AG04449 (cell line): ENCODE measurements around the gene PLXDC1.
A peak's percentile ranks its signal among the peaks of the same experiment; 100 is the strongest.

Experiments used
- CTCF ChIA-PET: fragments of 350-600 bp; formaldehyde crosslinking; extraction: SDS; loops from one replicate; lab custom pipeline; 2021; ENCODE audit warnings: antibody characterized with exemption; lab: Yijun Ruan, JAX
- POLR2A ChIA-PET: fragments of 400-600, 350-600 bp; formaldehyde crosslinking; extraction: SDS; loops from one replicate; lab custom pipeline; 2020; ENCODE audit warnings: antibody characterized with exemption, inconsistent platforms; lab: Yijun Ruan, JAX
- DNase-seq: peaks from one replicate; pipeline ENCODE4 v3.0.0-alpha.2; 2010; ENCODE audit warnings: low read depth, low spot score
- H3K4me3 ChIP-seq: 2 replicates; pipeline ENCODE4 v1.5.1; 2011; ENCODE audit warnings: low read depth, mild to moderate bottlenecking, control low read depth, low read length
- CTCF ChIP-seq: IDR thresholded peaks from one replicate; pipeline ENCODE4 v1.5.1; 2011; ENCODE audit warnings: mild to moderate bottlenecking, moderate library complexity, low read length, control low read depth, inconsistent platforms; ENCODE audit not compliant: insufficient read depth; ENCODE audit errors: missing control alignments

Gene PLXDC1

GRCh38 chr17:39150795-39151149, 665 bp downstream of the PLXDC1 start:
- H3K4me3 ChIP-seq, result peak overlapping the region; percentile 44; the same call in 1 of the 2 replicates
- no peak for TF ChIP-seq CTCF
- ChIA-PET POLR2A (interaction anchor here (1.1 kb wide), 1 partner anchor 49 kb away, joined by 3 read pairs; the partner anchor contains the start of gene RPL19), CTCF (interaction anchor here (0.6 to 8.4 kb wide), 11 partner anchors 14 to 168 kb away, joined by 3 to 382 read pairs (median 5); partner anchors contain the start of gene ARL5C)
- no peak for DNase-seq

DNA sequence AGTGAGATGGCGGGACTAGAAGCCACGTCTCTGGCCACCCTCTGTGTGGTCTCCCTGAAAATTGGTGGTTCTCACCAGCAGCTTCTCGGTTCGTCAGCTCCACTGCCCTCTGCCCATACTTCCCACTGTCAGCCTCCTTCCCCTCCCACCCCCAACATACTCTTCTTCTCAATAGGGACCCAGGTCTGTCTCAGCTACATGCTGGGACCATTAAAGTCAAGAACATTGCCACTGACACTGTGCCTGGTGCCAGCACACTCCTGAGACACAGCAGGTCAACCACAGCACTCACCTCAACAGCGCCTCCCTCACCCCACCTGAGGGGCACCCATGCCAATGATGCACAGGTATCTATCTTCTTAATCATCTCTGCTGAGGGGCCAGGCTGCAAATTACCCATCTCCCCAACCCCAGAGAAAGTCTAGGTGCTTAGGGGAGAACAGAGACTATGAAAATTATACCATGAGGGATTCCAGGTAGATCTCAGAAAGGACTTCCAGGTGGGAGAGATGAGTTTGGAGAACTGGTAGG, 1.3 kb downstream of the PLXDC1 start:
- TF ChIP-seq CTCF, result no peak
- H3K4me3 ChIP-seq, result no peak overlapping the region
- POLR2A ChIA-PET, result interaction anchor here (1.1 kb wide), 1 partner anchor 50 kb away, joined by 3 read pairs; the partner anchor contains the start of gene RPL19
- CTCF ChIA-PET, result interaction anchor here (0.6 to 8.4 kb wide), 4 partner anchors 14 to 168 kb away, joined by 3 to 382 read pairs (median 18); no protein-coding TSS in a partner anchor
- DNase-seq, result no peak

DNA sequence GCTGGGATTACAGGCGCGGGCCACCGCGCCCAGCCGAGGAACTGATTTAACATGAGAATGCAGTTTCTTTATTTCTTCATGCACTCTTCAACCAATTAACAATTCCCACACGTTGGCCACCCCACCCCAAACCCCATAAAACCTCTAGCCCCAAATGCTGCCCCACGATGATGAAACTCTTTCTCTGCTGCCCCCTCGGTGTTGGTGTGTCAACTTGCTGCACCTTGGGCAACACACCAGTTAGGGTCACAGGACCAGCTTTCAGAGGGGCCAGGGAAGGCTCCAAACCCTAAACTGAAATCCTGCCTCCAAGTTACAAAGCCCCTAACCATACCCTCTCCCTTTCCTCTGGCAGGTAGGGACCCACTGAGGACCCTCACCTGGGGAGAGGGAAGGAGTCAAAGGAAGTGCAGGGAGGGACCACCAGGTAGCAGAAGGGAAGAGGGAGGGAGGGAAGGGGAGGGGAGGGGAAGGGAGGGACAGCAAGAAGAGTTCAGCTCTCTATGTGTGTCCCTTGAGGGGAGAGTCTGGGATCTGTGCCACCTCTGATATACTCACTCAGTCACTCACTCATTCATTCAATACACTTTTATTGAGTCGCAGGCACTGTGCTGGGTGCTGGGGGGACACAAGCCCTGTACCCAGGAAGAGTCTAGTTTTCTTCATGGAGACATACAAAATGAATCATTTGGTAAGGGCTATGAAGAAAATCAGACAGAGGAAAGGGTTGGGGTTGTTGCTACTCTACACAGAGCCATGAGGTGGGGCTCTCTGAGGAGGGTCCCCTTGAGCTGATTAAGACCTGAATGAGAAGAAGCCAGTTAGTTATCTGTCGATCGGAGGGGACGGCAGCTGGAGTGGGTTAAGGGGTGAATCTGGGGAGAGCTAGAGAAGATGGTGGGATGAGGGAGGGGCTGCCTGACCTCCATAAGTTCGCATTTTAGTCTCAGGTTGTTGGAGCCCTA, 3.9 kb downstream of the PLXDC1 start:
- H3K4me3 ChIP-seq, result no peak overlapping the region
- no peak for DNase-seq
- TF ChIP-seq CTCF, result no peak
- POLR2A ChIA-PET, result interaction anchor here (0.7 to 1.0 kb wide), 3 partner anchors 68 to 273 kb away, joined by 3 to 4 read pairs (median 3); no protein-coding TSS in a partner anchor
- CTCF ChIA-PET, result interaction anchor here (8.4 kb wide), 1 partner anchor 165 kb away, joined by 382 read pairs; no protein-coding TSS in a partner anchor

- POLR2A ChIA-PET, result no interaction called here
- H3K4me3 ChIP-seq, result no peak overlapping the region
- no peak for TF ChIP-seq CTCF
- DNase-seq, result no peak
- CTCF ChIA-PET, result interaction anchor here (1.1 to 8.4 kb wide), 5 partner anchors 18 to 164 kb away, joined by 3 to 382 read pairs (median 6); no protein-coding TSS in a partner anchor
Measured at GRCh38 chr17:39146273-39146672, 5.2 kb downstream of the PLXDC1 start.

DNA sequence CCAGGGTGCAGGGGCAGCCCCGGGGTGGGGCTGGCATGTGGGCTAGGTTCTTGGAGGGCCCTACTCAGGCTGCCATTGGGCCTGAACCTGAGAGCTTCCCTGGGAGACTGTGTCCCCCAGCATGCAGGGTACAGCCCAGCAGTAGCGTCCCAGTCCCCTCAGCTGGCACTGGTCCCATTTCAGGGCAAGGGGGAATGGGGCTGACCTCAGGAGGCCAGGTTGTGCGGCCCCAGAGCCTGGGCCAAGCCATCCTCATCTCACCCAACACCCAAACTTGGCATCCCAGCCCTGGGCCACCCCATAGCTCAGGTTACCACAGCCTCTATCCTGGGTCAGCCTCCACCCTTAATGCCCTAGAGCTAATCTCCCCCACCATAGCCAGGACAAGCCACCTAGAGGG, 6.3 kb downstream of the PLXDC1 start:
- TF ChIP-seq CTCF, result no peak
- no peak for DNase-seq
- ChIA-PET POLR2A (no interaction called here), CTCF (interaction anchor here (1.1 to 4.3 kb wide), 6 partner anchors 8 to 161 kb away, joined by 3 to 39 read pairs (median 6); no protein-coding TSS in a partner anchor)
- no peak overlapping the region for H3K4me3 ChIP-seq

GRCh38 chr17:39144416-39144840, 7.0 kb downstream of the PLXDC1 start:
- no peak for TF ChIP-seq CTCF
- no peak for DNase-seq
- ChIA-PET CTCF (interaction anchor here (0.6 to 4.3 kb wide), 7 partner anchors 9 to 336 kb away, joined by 3 to 39 read pairs (median 6); no protein-coding TSS in a partner anchor), POLR2A (no interaction called here)
- no peak overlapping the region for H3K4me3 ChIP-seq
